ENCODE data around the gene PHOX2B.
A peak's percentile ranks its signal among the peaks of the same experiment; 100 is the strongest.
"Not testable (repeated sequence)": the region's sequence is repeated elsewhere in the genome, so short reads cannot be mapped to it uniquely, and the experiment has no call there.

Gene PHOX2B

DNA sequence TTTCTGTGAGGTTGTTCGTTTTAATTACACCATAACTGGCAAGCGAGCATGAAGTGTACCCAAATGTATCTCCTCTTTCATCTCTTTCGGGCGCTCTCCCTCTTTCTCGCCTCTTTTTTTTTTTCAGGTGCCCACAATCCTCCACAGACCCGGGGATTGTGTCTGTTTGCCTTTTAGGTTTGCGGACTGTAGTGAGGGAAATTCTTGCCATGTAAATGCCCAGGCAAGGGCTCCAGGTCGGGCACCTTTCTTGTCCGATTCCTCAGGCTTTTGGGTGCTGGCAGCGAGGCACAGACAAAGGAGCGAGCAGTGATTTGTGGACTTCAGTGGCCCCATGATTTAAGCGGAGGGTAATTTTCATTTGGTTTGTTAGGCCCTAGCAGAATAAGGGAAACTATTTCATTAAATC, 1.1 kb upstream of the PHOX2B start:
- DNase-seq (ENCODE audit: insufficient read length, low spot score), result no peak
- FAIRE-seq, result no peak

- DNase-seq (ENCODE audit: insufficient read length, low spot score) (no peak), FAIRE-seq (no peak)
Measured at GRCh38 chr4:41748074-41748570, 403 bp downstream of the PHOX2B start.

- FAIRE-seq, result no peak
- no peak for DNase-seq (ENCODE audit: insufficient read length, low spot score)
Measured at GRCh38 chr4:41747230-41748055, 1.1 kb downstream of the PHOX2B start.

DNA sequence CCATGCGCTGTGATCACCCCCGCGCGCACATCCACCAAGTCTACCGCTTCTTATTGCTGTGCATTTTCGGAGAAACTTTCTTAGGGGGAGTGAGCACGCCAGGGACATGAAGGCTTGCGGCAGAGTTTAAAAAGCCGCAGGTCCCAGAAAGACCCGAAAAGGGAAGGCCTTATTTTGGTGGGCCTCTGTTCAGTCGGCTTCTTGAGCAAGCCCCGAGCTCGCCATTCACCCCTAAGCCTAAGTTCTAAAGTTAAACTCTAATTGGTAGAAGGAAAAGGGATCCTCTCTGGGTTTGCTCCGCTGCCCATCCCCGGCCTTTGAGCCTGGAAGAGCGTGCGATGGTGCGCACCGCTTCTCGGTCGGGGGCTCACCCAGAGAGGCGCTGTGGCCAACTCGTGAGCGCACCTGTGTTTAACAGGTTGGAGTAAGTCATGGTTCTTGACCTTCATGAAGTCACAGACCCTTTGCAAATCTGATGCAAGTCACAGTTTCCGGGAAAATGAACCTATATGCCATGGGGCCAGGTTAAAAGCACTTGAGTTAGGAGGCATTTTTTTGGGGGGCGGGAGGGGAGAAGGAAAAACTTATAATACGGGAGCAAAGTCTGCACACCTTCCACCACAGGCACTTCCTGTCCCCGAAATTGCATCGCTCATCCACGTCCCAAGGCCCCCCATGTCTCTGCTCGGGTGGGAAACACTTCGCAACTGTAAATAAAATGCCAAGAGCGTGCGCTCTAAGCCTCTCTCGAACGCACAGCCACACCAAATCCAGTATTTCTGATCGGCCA, 1.9 kb downstream of the PHOX2B start:
- FAIRE-seq, result no peak
- no peak for DNase-seq (ENCODE audit: insufficient read length, low spot score)

- FAIRE-seq (no peak), DNase-seq (ENCODE audit: insufficient read length, low spot score) (no peak)
Measured at GRCh38 chr4:41746025-41746439, 2.5 kb downstream of the PHOX2B start.

- DNase-seq (ENCODE audit: insufficient read length, low spot score) (no peak), FAIRE-seq (no peak)
Measured at GRCh38 chr4:41745292-41746024, 3.1 kb downstream of the PHOX2B start.

- DNase-seq (ENCODE audit: insufficient read length, low spot score) (no peak), FAIRE-seq (peak; percentile 31)
Measured at GRCh38 chr4:41744572-41745291, 3.8 kb downstream of the PHOX2B start.

GRCh38 chr4:41741354-41741753, 7.2 kb downstream of the PHOX2B start:
- DNase-seq (ENCODE audit: insufficient read length, low spot score) (no peak), FAIRE-seq (no peak)

DNA sequence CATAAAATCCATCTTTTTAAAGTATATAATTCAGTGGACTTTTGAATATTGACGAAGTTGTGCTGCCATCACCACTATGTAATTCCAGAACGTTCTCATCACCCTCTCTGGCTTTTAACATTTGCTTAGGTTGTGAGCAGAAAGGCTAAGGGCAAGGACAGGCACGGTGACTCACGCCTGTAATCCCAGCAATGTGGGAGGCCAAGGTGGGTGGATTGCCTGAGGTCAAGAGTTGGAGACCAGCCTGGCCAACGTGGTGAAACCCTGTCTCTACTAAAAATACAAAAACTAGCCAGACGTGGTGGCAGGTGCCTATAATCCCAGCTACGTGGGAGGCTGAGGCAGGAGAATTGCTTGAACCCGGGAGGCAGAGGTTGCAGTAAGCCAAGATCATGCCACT, 11.0 kb downstream of the PHOX2B start:
- not testable (repeated sequence) for FAIRE-seq; DNase-seq (ENCODE audit: insufficient read length, low spot score)

DNA sequence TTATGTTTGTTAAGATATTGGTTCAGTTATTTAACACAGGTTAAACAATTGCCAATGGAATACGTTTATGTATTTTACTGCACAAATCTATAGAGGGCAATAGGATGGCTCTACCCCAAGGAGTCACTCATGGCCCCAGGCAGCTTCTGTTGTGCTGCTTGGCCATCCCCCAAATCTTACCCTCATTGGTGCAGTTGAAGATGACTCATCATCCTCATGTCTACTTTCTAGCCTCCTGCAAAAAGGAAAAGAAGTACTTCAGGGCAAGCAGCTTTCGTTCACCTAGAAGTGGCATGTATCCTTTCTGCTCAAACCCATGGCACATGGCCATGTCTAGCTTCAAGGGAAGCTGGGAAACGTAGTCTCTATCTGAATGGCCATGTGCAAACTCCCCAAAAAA, 14.2 kb downstream of the PHOX2B start:
- DNase-seq (ENCODE audit: insufficient read length, low spot score), result no peak
- no peak for FAIRE-seq

- DNase-seq (ENCODE audit: insufficient read length, low spot score) (no peak), FAIRE-seq (no peak)
Measured at GRCh38 chr4:41731569-41732126, 16.9 kb downstream of the PHOX2B start.

DNA sequence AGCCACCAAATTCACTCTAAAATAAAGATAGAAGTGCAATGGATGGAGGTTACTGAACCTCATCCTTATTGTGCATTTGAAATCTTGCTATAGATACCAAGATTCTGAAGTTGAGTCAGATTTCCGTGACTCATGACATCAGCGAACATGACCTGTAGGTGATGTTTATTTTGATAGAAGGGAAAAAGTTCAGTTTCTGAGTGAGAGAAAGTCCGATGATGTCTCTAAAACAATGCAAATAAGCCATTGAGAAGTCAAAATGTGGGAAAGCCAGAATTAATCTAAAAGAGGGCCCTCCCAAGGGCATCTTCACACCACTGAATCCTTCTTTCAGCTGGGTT, 20.0 kb downstream of the PHOX2B start:
- DNase-seq (ENCODE audit: insufficient read length, low spot score), result no peak
- FAIRE-seq, result no peak

DNA sequence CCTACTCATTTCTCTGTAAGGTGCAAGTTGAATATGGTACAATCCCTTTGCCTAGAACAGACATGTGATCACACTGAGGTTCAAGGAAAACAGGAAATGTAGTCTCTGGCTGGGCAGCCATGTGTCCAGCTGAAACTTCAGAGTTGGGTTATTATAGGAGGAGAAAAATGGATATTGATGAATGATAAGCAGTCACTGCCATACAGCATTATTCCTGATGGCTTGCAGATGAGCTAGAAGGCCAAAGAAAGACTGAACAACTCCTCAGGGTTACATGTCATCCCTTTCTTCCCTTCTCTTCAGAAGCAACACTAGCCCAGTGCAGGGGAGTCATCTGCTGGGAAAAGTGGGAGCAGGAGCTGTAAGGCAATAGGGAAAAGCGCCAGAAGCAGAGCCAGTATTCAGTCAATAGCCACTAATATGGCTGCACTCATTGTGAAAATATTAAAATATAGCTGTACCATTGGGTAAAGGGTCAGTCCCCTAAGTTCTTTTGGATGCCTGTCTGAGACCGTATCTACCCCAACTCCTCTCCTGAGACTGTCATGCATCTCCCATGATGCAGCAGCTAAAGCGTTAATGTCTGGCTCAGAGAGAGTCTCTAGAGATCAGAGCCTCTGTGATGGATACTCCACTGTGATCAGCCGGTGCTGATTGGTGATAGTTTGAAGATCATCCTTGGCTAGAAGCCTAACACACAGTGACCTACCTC, 20.5 kb downstream of the PHOX2B start:
- peak; percentile 57 for FAIRE-seq
- no peak for DNase-seq (ENCODE audit: insufficient read length, low spot score)

DNA sequence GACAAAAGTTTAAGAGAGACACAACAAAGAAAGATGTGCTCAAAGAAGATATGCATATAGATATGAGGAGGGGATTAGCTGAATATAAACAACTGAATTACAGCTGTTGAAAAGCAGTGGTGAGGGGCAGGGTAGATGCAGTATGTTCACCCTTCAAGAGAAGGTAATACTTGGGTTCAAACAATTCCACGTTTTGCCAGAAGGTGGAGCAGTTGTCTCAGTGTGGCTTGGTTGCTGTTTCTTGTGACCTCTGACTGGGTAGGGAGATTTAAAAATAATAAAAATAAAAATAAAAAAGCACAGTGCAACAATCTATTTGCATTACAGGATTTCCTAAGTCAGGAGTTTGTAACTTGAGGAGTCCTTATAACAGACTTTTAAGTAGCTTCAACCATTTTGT, 23.3 kb downstream of the PHOX2B start:
- DNase-seq (ENCODE audit: insufficient read length, low spot score) (no peak), FAIRE-seq (no peak)

DNA sequence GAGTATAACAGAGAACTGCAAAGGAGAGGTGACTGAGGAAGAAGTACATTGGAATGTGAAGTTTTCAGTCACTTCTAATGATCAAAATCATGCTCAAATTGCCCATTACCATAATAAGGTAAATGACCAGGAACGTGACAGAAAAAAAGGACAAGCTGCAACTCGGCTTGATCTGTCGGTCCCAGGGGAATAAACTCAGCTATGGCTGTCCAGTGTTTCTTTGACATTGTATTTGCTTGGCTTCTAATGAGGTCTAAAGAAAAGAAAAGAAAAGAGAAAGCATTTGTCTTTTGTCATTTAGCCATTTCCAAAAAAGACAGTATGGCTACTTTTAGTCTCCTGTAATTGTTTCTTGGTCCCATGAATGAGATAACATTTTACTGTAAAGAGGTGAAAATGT, 25.2 kb downstream of the PHOX2B start:
- FAIRE-seq (no peak), DNase-seq (ENCODE audit: insufficient read length, low spot score) (no peak)

- DNase-seq (ENCODE audit: insufficient read length, low spot score) (no peak), FAIRE-seq (no peak)
Measured at GRCh38 chr4:41722181-41722580, 26.3 kb downstream of the PHOX2B start.

DNA sequence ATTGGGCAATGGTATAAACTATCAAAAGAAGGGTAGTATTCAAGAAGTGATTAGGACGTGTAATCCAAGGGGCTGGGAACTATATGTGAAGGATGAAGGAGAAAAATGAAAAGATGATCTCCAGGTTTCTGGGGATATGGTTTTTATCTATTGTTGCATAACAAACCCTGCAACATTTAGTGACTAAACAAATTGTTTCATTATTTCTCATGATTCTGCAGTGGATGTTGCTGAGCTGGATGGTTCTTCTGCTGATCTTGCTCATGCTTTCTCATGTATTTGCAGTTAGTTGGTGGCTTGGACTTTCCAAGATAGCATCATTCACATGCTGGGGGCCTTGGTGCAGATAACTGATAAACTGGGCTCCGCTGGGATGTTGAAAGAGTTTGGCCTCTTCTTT, 29.1 kb downstream of the PHOX2B start:
- DNase-seq (ENCODE audit: insufficient read length, low spot score) (no peak), FAIRE-seq (no peak)

DNA sequence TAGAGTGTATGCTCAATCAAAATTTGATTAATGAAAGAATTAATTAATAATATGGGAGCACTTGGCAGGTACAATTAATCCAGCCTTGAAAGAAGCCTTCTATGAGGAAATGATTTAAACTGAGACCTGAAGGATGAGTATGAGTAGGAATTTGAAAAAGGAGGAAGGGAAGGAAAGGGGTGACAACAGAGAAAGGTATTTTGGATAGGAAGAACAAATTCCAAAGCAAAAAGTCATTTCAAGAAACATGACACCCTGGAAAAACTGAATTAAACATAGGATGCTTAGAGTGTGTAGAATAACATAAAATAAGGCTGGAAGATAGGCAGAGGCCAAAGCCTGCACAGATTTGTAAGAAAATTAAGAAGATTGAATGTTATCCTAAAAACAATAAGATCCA, 29.6 kb downstream of the PHOX2B start:
- FAIRE-seq, result no peak

GRCh38 chr4:41715155-41715554, 33.4 kb downstream of the PHOX2B start:
- DNase-seq (ENCODE audit: insufficient read length, low spot score), result no peak
- no peak for FAIRE-seq

More for the DNA sequence above, 29.6 kb downstream of the PHOX2B start:
- DNase-seq (ENCODE audit: insufficient read length, low spot score), result peak; percentile 45

All from HTR-8/SVneo (cell line).